OCI-LY1 (cell line): ENCODE results near the gene PSMD1.

ENCODE experiments used
- H2AFZ ChIP-seq: fragments of 200-600 bp; sonication (generic), shearing (Covaris generic); 2 replicates; pipeline ENCODE4 v1.6.0; 2014; ENCODE audit warnings: antibody characterized with exemption, mild to moderate bottlenecking, low read length
- H3F3A ChIP-seq: fragments of 200-600 bp; sonication (generic), shearing (Covaris generic); 2 replicates; pipeline ENCODE4 v1.6.0; 2014; ENCODE audit warnings: mild to moderate bottlenecking, antibody characterized with exemption, low read length, moderate library complexity; ENCODE audit not compliant: insufficient read depth
- H3K27ac ChIP-seq: fragments of 200-600 bp; sonication (generic); 2 replicates; pipeline ENCODE4 v1.5.1; 2014; ENCODE audit warnings: low read length, mixed run types, mild to moderate bottlenecking, low read depth; ENCODE audit not compliant: poor library complexity, severe bottlenecking
- H3K27me3 ChIP-seq: fragments of 200-600 bp; sonication (generic); 2 replicates; pipeline ENCODE4 v1.6.0; 2014; ENCODE audit warnings: antibody characterized with exemption, mild to moderate bottlenecking, low read length, moderate library complexity; ENCODE audit not compliant: insufficient read depth
- H3K36me3 ChIP-seq: fragments of 200-600 bp; sonication (generic); 2 replicates; pipeline ENCODE4 v1.6.1; 2014; ENCODE audit warnings: mild to moderate bottlenecking, antibody characterized with exemption, low read length, moderate library complexity, mixed read lengths; ENCODE audit not compliant: insufficient read depth
- H3K4me1 ChIP-seq: fragments of 200-600 bp; sonication (generic); 2 replicates; pipeline ENCODE4 v1.5.1; 2014; ENCODE audit warnings: mild to moderate bottlenecking, low read length, moderate library complexity; ENCODE audit not compliant: insufficient read depth, severe bottlenecking
- H3K4me2 ChIP-seq: fragments of 200-600 bp; sonication (generic), shearing (Covaris generic); 2 replicates; pipeline ENCODE4 v1.6.1; 2014; ENCODE audit warnings: low read length
- H3K4me3 ChIP-seq: fragments of 200-600 bp; sonication (generic); 2 replicates; pipeline ENCODE4 v1.5.1; 2014; ENCODE audit warnings: low read length, low read depth, mild to moderate bottlenecking, mixed read lengths; ENCODE audit not compliant: poor library complexity, severe bottlenecking
- H3K79me2 ChIP-seq: fragments of 200-600 bp; shearing (Covaris generic); 2 replicates; pipeline ENCODE4 v1.6.1; 2016; ENCODE audit warnings: mixed run types, low read length, mixed read lengths; ENCODE audit not compliant: insufficient read depth
- H3K9ac ChIP-seq: fragments of 200-600 bp; sonication (generic), shearing (Covaris generic); 2 replicates; pipeline ENCODE4 v1.6.1; 2014; ENCODE audit warnings: mild to moderate bottlenecking, low read length, mixed read lengths
- H3K9me2 ChIP-seq: fragments of 200-600 bp; sonication (generic), shearing (Covaris generic); 2 replicates; pipeline ENCODE4 v1.6.1; 2014; ENCODE audit warnings: low read depth, mild to moderate bottlenecking, low read length, mixed read lengths
- H3K9me3 ChIP-seq: fragments of 200-600 bp; shearing (Covaris generic); 2 replicates; pipeline ENCODE4 v1.6.1; 2014; ENCODE audit warnings: low read length, mixed read lengths
- H4K20me1 ChIP-seq: fragments of 200-600 bp; sonication (generic), shearing (Covaris generic); 2 replicates; pipeline ENCODE4 v1.6.0; 2016; ENCODE audit warnings: mild to moderate bottlenecking, low read length; ENCODE audit not compliant: insufficient read depth
- EZH2 ChIP-seq: fragments of 200-600 bp; sonication (generic), shearing (Covaris generic); IDR thresholded peaks from 2 replicates; pipeline ENCODE4 v1.8.0; 2017; ENCODE audit warnings: borderline replicate concordance, mixed run types, mild to moderate bottlenecking, antibody characterized with exemption, low read length, moderate library complexity, mixed read lengths
- TF ChIP-seq, protein P1 (sequence below): fragments of 200-600 bp; sonication (generic), shearing (Covaris generic); IDR thresholded peaks from 2 replicates; pipeline ENCODE4 v1.5.1; 2017; ENCODE audit warnings: mild to moderate bottlenecking, antibody characterized with exemption, low read length, moderate library complexity, mixed read lengths

The PSMD1 gene

DNA sequence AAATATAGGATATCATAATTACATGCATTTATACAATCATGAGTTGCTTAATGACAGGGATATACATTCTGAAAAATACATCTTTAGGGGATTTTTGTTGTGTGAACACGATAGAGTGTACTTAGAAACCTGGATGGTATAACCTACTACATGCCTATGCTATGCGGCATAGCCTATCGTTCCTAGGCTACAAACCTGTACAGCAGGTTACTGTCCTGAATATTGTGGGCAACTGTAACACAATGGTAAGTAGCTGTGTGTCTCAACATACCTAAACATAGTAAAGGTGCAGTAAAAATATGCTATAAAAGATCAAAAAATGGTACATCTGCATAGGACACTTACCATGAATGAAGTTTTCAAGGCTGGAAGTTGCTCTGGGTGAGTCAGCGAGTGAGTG lies 12.9 kb upstream of the PSMD1 start:
- no peaks in the 10 kb centered on the region for H3K9me3 ChIP-seq
- H3K27me3 ChIP-seq: 0 out of 2 replicates have a peak, but pooled peaks cover 9% of the 10 kb centered on the region
- H3K36me3 ChIP-seq: no peaks in the 10 kb centered on the region
- no peak overlapping the region for H3K27ac ChIP-seq
- no peak overlapping the region for H2AFZ ChIP-seq
- no peak overlapping the region for H3K9ac ChIP-seq
- H3K79me2 ChIP-seq: no peaks in the 10 kb centered on the region
- H3K4me2 ChIP-seq: no peak overlapping the region
- no peaks in the 10 kb centered on the region for H4K20me1 ChIP-seq
- H3F3A ChIP-seq: no peaks in the 10 kb centered on the region
- no peaks in the 10 kb centered on the region for H3K4me1 ChIP-seq
- H3K4me3 ChIP-seq: no peak overlapping the region
- TF ChIP-seq EZH2: no peak
- TF ChIP-seq, protein P1, sequence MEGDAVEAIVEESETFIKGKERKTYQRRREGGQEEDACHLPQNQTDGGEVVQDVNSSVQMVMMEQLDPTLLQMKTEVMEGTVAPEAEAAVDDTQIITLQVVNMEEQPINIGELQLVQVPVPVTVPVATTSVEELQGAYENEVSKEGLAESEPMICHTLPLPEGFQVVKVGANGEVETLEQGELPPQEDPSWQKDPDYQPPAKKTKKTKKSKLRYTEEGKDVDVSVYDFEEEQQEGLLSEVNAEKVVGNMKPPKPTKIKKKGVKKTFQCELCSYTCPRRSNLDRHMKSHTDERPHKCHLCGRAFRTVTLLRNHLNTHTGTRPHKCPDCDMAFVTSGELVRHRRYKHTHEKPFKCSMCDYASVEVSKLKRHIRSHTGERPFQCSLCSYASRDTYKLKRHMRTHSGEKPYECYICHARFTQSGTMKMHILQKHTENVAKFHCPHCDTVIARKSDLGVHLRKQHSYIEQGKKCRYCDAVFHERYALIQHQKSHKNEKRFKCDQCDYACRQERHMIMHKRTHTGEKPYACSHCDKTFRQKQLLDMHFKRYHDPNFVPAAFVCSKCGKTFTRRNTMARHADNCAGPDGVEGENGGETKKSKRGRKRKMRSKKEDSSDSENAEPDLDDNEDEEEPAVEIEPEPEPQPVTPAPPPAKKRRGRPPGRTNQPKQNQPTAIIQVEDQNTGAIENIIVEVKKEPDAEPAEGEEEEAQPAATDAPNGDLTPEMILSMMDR: no peak
- no peaks in the 10 kb centered on the region for H3K9me2 ChIP-seq

DNA sequence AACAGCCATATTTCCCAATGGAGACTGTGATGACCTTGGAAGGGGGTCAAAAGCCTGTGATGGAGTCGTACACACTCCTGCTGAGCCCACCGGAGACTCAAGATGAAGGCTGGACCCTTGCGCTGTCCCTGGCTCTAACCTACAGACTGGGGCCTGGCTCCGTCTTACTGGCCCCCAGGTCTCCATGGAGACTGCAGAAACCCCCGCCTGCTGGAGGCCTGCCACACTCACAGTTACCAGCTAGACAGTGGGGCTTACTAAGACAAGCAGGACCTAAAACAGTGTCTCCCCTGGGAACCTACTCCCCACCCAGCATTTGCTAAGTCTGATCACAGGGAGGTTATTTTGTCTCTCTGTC lies 9.8 kb upstream of the PSMD1 start:
- no peaks in the 10 kb centered on the region for H3F3A ChIP-seq
- no peaks in the 10 kb centered on the region for H3K36me3 ChIP-seq
- no peak overlapping the region for H3K9ac ChIP-seq
- no peak overlapping the region for H2AFZ ChIP-seq
- H3K27me3 ChIP-seq: 0 out of 2 replicates have a peak, but pooled peaks cover 6% of the 10 kb centered on the region
- TF ChIP-seq, protein P1: no peak
- TF ChIP-seq EZH2: no peak
- H3K9me3 ChIP-seq: no peaks in the 10 kb centered on the region
- H3K4me3 ChIP-seq: no peak overlapping the region
- H3K4me2 ChIP-seq: no peak overlapping the region
- H3K27ac ChIP-seq: no peak overlapping the region
- no peaks in the 10 kb centered on the region for H4K20me1 ChIP-seq
- no peaks in the 10 kb centered on the region for H3K4me1 ChIP-seq
- H3K9me2 ChIP-seq: no peaks in the 10 kb centered on the region
- no peaks in the 10 kb centered on the region for H3K79me2 ChIP-seq

DNA sequence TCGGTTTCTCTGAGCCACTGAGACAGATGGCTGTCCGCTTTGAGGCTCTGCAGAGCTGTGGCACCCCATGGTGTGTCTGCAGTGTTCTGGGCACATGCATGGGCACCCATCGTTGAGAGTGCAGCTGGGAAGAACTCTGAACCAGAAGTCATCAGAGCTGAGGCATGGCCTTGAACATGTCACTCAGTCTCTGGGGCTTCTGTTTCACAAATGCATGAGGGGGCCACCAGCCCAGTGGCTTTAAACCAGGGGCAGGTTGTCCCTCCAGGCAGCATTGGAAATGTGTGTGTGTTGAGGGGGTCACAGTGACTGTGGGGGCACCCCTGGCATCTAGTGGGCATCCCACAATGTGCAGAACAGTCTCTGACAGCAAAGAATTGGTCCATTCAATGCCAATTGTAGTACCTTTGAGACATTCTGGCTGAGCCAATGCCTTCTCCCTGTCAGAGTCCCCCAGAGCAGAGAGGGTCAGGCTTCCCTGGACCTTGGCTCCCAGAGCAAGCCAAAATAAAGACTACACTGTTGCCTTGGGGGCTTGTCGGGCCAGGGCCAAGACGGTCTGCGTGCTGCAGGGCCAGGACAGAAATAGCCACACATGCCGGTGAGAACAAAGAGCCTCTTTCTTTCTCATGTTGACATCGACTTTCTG lies 9.3 kb upstream of the PSMD1 start:
- H3K4me2 ChIP-seq: no peak overlapping the region
- H3K27ac ChIP-seq: no peak overlapping the region
- no peak overlapping the region for H3K4me3 ChIP-seq
- H3K9me2 ChIP-seq: no peaks in the 10 kb centered on the region
- 0 out of 2 replicates have a peak, but pooled peaks cover 3% of the 10 kb centered on the region for H3K27me3 ChIP-seq
- no peaks in the 10 kb centered on the region for H3K9me3 ChIP-seq
- peaks cover 3% of the 10 kb centered on the region for H3K4me1 ChIP-seq
- H2AFZ ChIP-seq: no peak overlapping the region
- no peaks in the 10 kb centered on the region for H3K36me3 ChIP-seq
- no peaks in the 10 kb centered on the region for H3K79me2 ChIP-seq
- TF ChIP-seq EZH2: no peak
- TF ChIP-seq, protein P1: no peak
- no peak overlapping the region for H3K9ac ChIP-seq
- H3F3A ChIP-seq: no peaks in the 10 kb centered on the region
- no peaks in the 10 kb centered on the region for H4K20me1 ChIP-seq
